DND-41 (cell line): ENCODE data around the gene NEK2.

Source experiments
- ATAC-seq: fragments of 200-7000 bp; cut with Tn5 transposase; 3 replicates; pipeline ENCODE4 v1.9.1; 2021; ENCODE audit warnings: low read depth; ENCODE audit not compliant: insufficient read depth
- DNase-seq: peaks from one replicate; pipeline ENCODE4 v3.0.0-alpha.2; 2020
- H2AFZ ChIP-seq: 2 replicates; pipeline ENCODE4 v1.6.0; 2012; ENCODE audit warnings: low read depth, low read length
- H3K27ac ChIP-seq: 2 replicates; pipeline ENCODE4 v1.5.1; 2012; ENCODE audit warnings: low read length, inconsistent platforms
- H3K27me3 ChIP-seq: fragments of 200-600 bp; sonication (generic); 2 replicates; pipeline ENCODE4 v1.6.0; 2012; ENCODE audit warnings: low read length, mild to moderate bottlenecking, inconsistent platforms; ENCODE audit not compliant: insufficient read depth, poor library complexity
- H3K36me3 ChIP-seq: 2 replicates; pipeline ENCODE4 v1.5.1; 2012; ENCODE audit warnings: low read length, inconsistent platforms; ENCODE audit not compliant: insufficient read depth
- H3K4me1 ChIP-seq: 2 replicates; pipeline ENCODE4 v1.5.1; 2012; ENCODE audit warnings: mild to moderate bottlenecking, low read length; ENCODE audit not compliant: insufficient read depth
- H3K4me2 ChIP-seq: 2 replicates; pipeline ENCODE4 v1.6.0; 2012; ENCODE audit warnings: mild to moderate bottlenecking, moderate library complexity, low read length, inconsistent platforms; ENCODE audit not compliant: insufficient read depth
- H3K4me3 ChIP-seq, 2 experiments: fragments of 200-600 bp in 1 of 2; shearing (Covaris generic) in 1 of 2; 2 replicates each; pipeline ENCODE4 v1.5.1; 2012 to 2016; ENCODE audit warnings: inconsistent platforms in 2 of 2, low read length in 2 of 2, mild to moderate bottlenecking in 2 of 2, low read depth in 1 of 2, moderate library complexity in 1 of 2
- H3K79me2 ChIP-seq: 2 replicates; pipeline ENCODE4 v1.6.0; 2012; ENCODE audit warnings: low read length, inconsistent platforms; ENCODE audit not compliant: insufficient read depth
- H3K9ac ChIP-seq: 2 replicates; pipeline ENCODE4 v1.6.0; 2012; ENCODE audit warnings: low read depth, mild to moderate bottlenecking, inconsistent platforms, low read length, moderate library complexity
- H3K9me3 ChIP-seq: 2 replicates; pipeline ENCODE4 v1.5.1; 2012; ENCODE audit warnings: low read length, moderate library complexity, mild to moderate bottlenecking, inconsistent platforms; ENCODE audit not compliant: insufficient read depth, severe bottlenecking
- H4K20me1 ChIP-seq: 2 replicates; pipeline ENCODE4 v1.6.0; 2012; ENCODE audit warnings: low read length; ENCODE audit not compliant: insufficient read depth
- CTCF ChIP-seq: IDR thresholded peaks from 2 replicates; pipeline ENCODE4 v1.5.1; 2012; ENCODE audit warnings: borderline replicate concordance, low read length, moderate library complexity, mild to moderate bottlenecking; ENCODE audit not compliant: poor library complexity, severe bottlenecking; ENCODE audit errors: extremely low read depth
- EZH2 ChIP-seq: IDR thresholded peaks from 3 replicates; pipeline ENCODE4 v1.6.1; 2012; ENCODE audit warnings: borderline replicate concordance, low read depth, mild to moderate bottlenecking, moderate library complexity, low read length, inconsistent platforms; ENCODE audit not compliant: severe bottlenecking

NEK2 gene

GRCh38 chr1:211632117-211632807, 43.2 kb downstream of the NEK2 start:
- H3K36me3 ChIP-seq, result no peaks in the 10 kb centered on the region
- H2AFZ ChIP-seq, result no peak overlapping the region
- peaks cover 8% of the 10 kb centered on the region for H3K27me3 ChIP-seq
- no peaks in the 10 kb centered on the region for H4K20me1 ChIP-seq
- no peak overlapping the region for H3K4me2 ChIP-seq
- no peaks in the 10 kb centered on the region for H3K79me2 ChIP-seq
- H3K9me3 ChIP-seq, result no peaks in the 10 kb centered on the region
- ATAC-seq, result no peak
- H3K4me3 ChIP-seq, result no peak overlapping the region
- DNase-seq, result no peak
- H3K4me1 ChIP-seq, result no peaks in the 10 kb centered on the region
- H3K9ac ChIP-seq, result no peak overlapping the region
- TF ChIP-seq EZH2 (no peak), CTCF (no peak)
- H3K27ac ChIP-seq, result no peak overlapping the region

GRCh38 chr1:211631168-211631567, 44.3 kb downstream of the NEK2 start:
- Histone ChIP-seq H3K4me2 (no peak overlapping the region), H3K4me1 (no peaks in the 10 kb centered on the region), H2AFZ (no peak overlapping the region), H3K27ac (no peak overlapping the region), H4K20me1 (no peaks in the 10 kb centered on the region), H3K4me3 (no peak overlapping the region), H3K9me3 (no peaks in the 10 kb centered on the region), H3K9ac (no peak overlapping the region), H3K27me3 (peaks cover 8% of the 10 kb centered on the region), H3K36me3 (no peaks in the 10 kb centered on the region), H3K79me2 (no peaks in the 10 kb centered on the region)
- no peak for ATAC-seq
- TF ChIP-seq EZH2 (no peak), CTCF (no peak)
- no peak for DNase-seq

GRCh38 chr1:211630236-211631081, 45.0 kb downstream of the NEK2 start:
- Histone ChIP-seq H3K27ac (no peak overlapping the region), H3K9me3 (no peaks in the 10 kb centered on the region), H3K4me3 (no peak overlapping the region), H4K20me1 (no peaks in the 10 kb centered on the region), H3K4me1 (no peaks in the 10 kb centered on the region), H3K9ac (no peak overlapping the region), H3K27me3 (peaks cover 8% of the 10 kb centered on the region), H3K4me2 (no peak overlapping the region), H3K79me2 (no peaks in the 10 kb centered on the region), H3K36me3 (no peaks in the 10 kb centered on the region), H2AFZ (no peak overlapping the region)
- TF ChIP-seq CTCF (no peak), EZH2 (no peak)
- DNase-seq (no peak), ATAC-seq (no peak)
